Prostate gland (tissue), 2 donors: ENCODE measurements around the gene TTC22. TPM values are rescaled to one million over a fixed set of nuclear protein-coding genes. Genes with fewer than 3 reads are reported as not detected.

Source experiments
- DNase-seq: peaks from one replicate; pipeline ENCODE4 v3.0.0-alpha.2; 2019; ENCODE audit warnings: low spot score
- H3K27ac ChIP-seq, 2 donors: fragments of 200-600 bp; sonication (generic); 2 replicates each; pipeline ENCODE4 v1.5.1; 2017 to 2019
- H3K27me3 ChIP-seq: fragments of 200-600 bp; sonication (generic); replicated peaks from 2 replicates; pipeline ENCODE4 v1.5.1; 2019; ENCODE audit not compliant: insufficient read depth
- H3K36me3 ChIP-seq, 2 donors: fragments of 200-600 bp; sonication (generic); 1 replicate in 1 of 2; 2 replicates in 1 of 2; pipeline versions ENCODE4 v1.5.1 to v1.8.1; 2017 to 2019
- H3K4me1 ChIP-seq: fragments of 200-600 bp; sonication (generic); replicated peaks from 2 replicates; pipeline ENCODE4 v1.5.1; 2019
- H3K4me3 ChIP-seq, 2 donors: fragments of 200-600 bp; sonication (generic); 2 replicates each; pipeline ENCODE4 v1.5.1; 2017 to 2019
- H3K9me3 ChIP-seq: fragments of 200-600 bp; sonication (generic); 2 replicates; pipeline ENCODE4 v1.5.1; 2017
- POLR2A ChIP-seq: fragments of 450-650 bp; IDR thresholded peaks from one replicate; pipeline ENCODE4 v1.6.1; 2016; ENCODE audit warnings: antibody characterized with exemption, mild to moderate bottlenecking
- POLR2AphosphoS5 ChIP-seq: sonication (generic); formaldehyde crosslinking; IDR thresholded peaks from one replicate; pipeline ENCODE4 v1.6.1; 2017; ENCODE audit warnings: antibody characterized with exemption
- WGBS: methylation state at CpG from one replicate; pipeline ENCODE4 v1.1.5; 2018; 5-methylcytosine and 5-hydroxymethylcytosine counted together
- intact Hi-C: fragments of 100-400 bp; cut with DNase I; formaldehyde crosslinking; loops from one replicate; pipeline ENCODE4 v1.14.2; 2022
- total RNA-seq, 2 donors: library from RNA; depleted of rRNA; stranded (reverse); fragments of >200 nt; gene quantifications; one replicate each; pipeline ENCODE4 v1.1.0, GENCODE V29; 2016
- TF ChIP-seq, protein P1 (sequence below), 4 experiments: fragments of 200-600 bp in 2 of 4; fragments of 450-650 bp in 2 of 4; sonication (generic) in 2 of 4; IDR thresholded peaks; 1 replicate in 3 of 4; 2 replicates in 1 of 4; pipeline ENCODE4 v1.5.1; 2016 to 2019; ENCODE audit warnings: antibody characterized with exemption in 4 of 4, mild to moderate bottlenecking in 2 of 4, moderate library complexity in 2 of 4

The TTC22 gene
- total RNA-seq, 2 donors from 2014 or later: 18.0 to 30.4 TPM

DNA sequence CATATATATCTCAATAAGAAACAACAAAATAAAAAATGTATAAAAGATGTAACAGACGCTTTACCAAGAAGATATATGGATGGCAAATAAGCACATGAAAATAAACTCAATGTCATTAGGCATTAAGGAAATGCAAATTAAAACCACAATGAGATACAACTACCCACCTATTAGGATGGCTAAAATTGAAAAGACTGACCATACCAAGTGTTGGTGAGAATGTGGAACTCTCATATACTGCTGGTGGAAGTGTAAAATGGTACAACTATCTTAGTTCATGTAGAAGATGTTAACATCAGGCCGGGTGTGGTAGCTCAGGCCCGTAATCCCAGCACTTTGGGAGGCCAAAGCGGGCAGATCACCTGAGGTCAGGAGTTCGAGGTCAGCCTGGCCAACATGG lies 42.3 kb upstream of the TTC22 start:
- Histone ChIP-seq H3K4me3 (no peak overlapping the region), H3K27me3 (no peaks in the 10 kb centered on the region), H3K36me3 (no peaks in the 10 kb centered on the region), H3K9me3 (no peaks in the 10 kb centered on the region), H3K27ac (no peak overlapping the region), H3K4me1 (no peaks in the 10 kb centered on the region)
- TF ChIP-seq POLR2AphosphoS5: no peak
- TF ChIP-seq, protein P1, sequence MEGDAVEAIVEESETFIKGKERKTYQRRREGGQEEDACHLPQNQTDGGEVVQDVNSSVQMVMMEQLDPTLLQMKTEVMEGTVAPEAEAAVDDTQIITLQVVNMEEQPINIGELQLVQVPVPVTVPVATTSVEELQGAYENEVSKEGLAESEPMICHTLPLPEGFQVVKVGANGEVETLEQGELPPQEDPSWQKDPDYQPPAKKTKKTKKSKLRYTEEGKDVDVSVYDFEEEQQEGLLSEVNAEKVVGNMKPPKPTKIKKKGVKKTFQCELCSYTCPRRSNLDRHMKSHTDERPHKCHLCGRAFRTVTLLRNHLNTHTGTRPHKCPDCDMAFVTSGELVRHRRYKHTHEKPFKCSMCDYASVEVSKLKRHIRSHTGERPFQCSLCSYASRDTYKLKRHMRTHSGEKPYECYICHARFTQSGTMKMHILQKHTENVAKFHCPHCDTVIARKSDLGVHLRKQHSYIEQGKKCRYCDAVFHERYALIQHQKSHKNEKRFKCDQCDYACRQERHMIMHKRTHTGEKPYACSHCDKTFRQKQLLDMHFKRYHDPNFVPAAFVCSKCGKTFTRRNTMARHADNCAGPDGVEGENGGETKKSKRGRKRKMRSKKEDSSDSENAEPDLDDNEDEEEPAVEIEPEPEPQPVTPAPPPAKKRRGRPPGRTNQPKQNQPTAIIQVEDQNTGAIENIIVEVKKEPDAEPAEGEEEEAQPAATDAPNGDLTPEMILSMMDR (IDR thresholded peaks at IDR 0.05): no peak
- TF ChIP-seq POLR2A: no peak
- 96% methylated on average over 5 of the region's 5 CpGs for WGBS
- DNase-seq: no peak
- intact Hi-C loops: no loop called here

DNA sequence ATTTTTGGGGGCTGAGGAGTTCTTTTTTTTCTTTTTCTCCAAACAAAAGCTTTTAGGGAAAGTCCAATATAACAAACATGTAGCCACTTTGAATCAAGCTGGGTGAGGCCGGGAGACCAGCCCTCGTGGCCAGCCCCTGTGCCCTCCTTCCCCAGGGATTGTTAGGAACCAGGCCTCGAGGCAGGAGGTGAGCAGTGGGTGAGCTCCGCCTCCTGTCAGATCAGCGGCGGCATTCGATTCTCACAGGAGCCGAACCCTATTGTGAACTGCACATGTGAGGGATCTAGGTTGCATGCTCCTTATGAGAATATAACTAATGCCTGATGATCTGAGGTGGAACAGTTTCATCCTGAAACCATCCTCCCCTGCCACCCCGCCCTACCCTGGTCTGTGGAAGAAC lies 41.8 kb upstream of the TTC22 start:
- DNase-seq: no peak
- intact Hi-C loops: no loop called here
- no peaks in the 10 kb centered on the region for H3K36me3 ChIP-seq
- no peaks in the 10 kb centered on the region for H3K27me3 ChIP-seq
- H3K4me3 ChIP-seq: no peak overlapping the region
- WGBS: 77% methylated on average over 9 of the region's 9 CpGs
- no peaks in the 10 kb centered on the region for H3K9me3 ChIP-seq
- no peaks in the 10 kb centered on the region for H3K4me1 ChIP-seq
- TF ChIP-seq, protein P1 (IDR thresholded peaks at IDR 0.05): no peak
- TF ChIP-seq POLR2AphosphoS5: no peak
- no peak for TF ChIP-seq POLR2A
- no peak overlapping the region for H3K27ac ChIP-seq

DNA sequence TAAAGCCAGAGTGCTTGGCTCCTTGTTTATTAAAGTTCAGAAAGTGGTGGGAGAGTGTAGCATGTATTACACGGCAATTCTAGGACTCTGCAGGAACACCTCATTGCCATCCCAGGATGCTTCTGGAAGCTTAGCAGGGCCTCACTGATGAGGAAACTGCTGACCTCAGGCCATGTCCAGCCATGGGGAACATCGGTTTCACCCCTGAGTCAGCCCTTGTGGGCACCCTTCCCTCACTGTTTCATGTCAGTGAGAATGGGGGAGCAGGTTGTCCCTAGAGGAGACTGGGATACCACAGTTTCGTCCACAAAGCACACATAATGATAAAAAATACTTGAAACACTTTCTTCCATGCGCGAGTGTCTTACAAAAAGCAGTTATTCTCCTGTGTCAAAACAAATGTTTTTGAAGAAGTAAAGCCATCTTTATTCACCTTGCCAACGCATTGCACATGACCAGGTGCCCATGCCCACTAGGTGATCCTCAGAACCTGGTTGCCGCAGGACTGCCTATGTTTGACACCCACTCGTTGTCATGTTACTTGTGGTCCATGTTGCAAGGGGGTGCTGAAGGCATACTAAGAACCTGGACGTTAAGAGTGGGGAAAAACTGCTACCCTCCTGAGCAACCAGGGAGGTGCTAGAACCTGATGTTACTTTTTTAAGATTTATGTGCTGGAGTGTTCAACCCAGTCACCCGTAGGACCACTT lies 41.2 kb upstream of the TTC22 start:
- H3K27ac ChIP-seq: no peak overlapping the region
- no peak for TF ChIP-seq POLR2AphosphoS5
- no peak for TF ChIP-seq POLR2A
- TF ChIP-seq, protein P1 (IDR thresholded peaks at IDR 0.05): no peak
- H3K9me3 ChIP-seq: no peaks in the 10 kb centered on the region
- WGBS: 92% methylated on average over 10 of the region's 10 CpGs
- H3K36me3 ChIP-seq: no peaks in the 10 kb centered on the region
- intact Hi-C loops: no loop called here
- H3K4me1 ChIP-seq: no peaks in the 10 kb centered on the region
- DNase-seq: no peak
- H3K4me3 ChIP-seq: no peak overlapping the region
- no peaks in the 10 kb centered on the region for H3K27me3 ChIP-seq

DNA sequence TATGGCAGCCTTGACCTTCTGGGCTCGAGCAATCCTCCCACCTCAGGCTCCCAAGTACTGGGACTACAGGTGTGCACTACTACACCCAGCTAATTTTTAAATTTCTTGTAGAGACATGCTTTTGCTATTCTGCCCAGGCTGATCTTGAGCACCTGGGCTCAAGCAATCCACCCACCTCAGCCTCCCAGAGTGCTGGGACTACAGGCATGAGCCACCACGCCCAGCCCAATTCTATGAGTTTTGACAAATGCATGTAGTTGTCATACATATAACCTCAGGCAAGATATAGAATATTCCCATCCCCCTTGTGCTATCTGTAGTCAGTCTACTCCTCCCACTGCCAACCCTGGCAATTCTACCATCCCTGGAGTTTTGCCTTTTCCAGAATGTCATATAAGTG lies 38.7 kb upstream of the TTC22 start:
- Histone ChIP-seq H3K27me3 (no peaks in the 10 kb centered on the region), H3K9me3 (no peaks in the 10 kb centered on the region), H3K27ac (no peak overlapping the region), H3K4me1 (no peaks in the 10 kb centered on the region), H3K4me3 (no peak overlapping the region), H3K36me3 (no peaks in the 10 kb centered on the region)
- DNase-seq: no peak
- intact Hi-C loops: no loop called here
- TF ChIP-seq, protein P1 (IDR thresholded peaks at IDR 0.05): no peak
- TF ChIP-seq POLR2A (no peak), POLR2AphosphoS5 (no peak)
- WGBS: 50% methylated on average over 2 of the region's 2 CpGs

DNA sequence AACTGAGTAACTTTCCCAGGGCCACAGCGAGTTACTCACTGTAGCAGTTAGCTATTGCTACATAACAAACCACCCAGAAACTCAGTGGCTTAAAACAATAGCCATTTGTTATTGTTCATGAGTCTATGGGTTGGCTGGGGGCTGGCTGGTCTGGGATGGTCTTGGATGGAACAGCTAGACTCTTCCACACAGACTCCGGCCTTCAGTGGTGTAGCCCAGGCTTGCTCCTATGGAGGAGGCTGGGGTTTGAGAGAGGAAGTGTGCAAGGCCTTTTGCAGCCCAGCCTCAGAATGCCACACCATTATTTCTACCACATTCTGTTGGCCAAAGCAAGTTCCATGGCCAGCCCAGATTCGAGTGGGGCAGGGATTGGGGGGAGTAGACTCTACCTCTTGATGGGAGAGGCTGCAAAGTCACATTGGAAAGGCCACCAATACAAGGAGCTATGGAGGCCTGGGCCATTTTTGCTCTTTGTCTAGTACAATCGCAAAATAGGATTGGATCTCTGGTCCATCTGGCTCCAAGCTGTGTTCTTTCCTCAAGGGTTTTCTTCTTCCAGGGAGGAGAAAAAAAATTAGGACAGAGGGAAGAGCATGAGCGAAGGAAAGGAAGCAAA lies 37.5 kb upstream of the TTC22 start:
- Histone ChIP-seq H3K4me1 (peaks cover 2% of the 10 kb centered on the region), H3K27me3 (no peaks in the 10 kb centered on the region), H3K4me3 (no peak overlapping the region), H3K27ac (no peak overlapping the region), H3K9me3 (no peaks in the 10 kb centered on the region), H3K36me3 (no peaks in the 10 kb centered on the region)
- intact Hi-C loops: no loop called here
- 94% methylated on average over 5 of the region's 5 CpGs for WGBS
- no peak for TF ChIP-seq POLR2A
- TF ChIP-seq, protein P1 (IDR thresholded peaks at IDR 0.05): no peak
- TF ChIP-seq POLR2AphosphoS5: no peak
- no peak for DNase-seq
